ENCODE results near the gene SLC9A3. TPM values are rescaled to one million over a fixed set of nuclear protein-coding genes. Genes with fewer than 3 reads are reported as not detected.

Gene SLC9A3
- polyA plus RNA-seq, 1 donor: 203 TPM

GRCh38 chr5:545641-546375, 21.6 kb upstream of the SLC9A3 start:
- DNase-seq: no peak
- no CpG with 5 or more reads among the region's 12 CpGs for WGBS (ENCODE audit: insufficient coverage, low lambda C conversion rate)
- H3K36me3 ChIP-seq (ENCODE audit: control insufficient read depth, insufficient read depth, low read length): no peaks in the 10 kb centered on the region
- no peak overlapping the region for H3K4me3 ChIP-seq (ENCODE audit: low read length)
- peaks cover 51% of the 10 kb centered on the region for H3K4me1 ChIP-seq (ENCODE audit: control insufficient read depth, insufficient read depth, low read length)
- peaks cover 4% of the 10 kb centered on the region for H3K9me3 ChIP-seq (ENCODE audit: control insufficient read depth, low read depth, low read length)
- H3K27ac ChIP-seq (ENCODE audit: low read length): peak overlapping the region; percentile 95
- no peaks in the 10 kb centered on the region for H3K27me3 ChIP-seq (ENCODE audit: control insufficient read depth, insufficient read depth, low read length)

- H3K36me3 ChIP-seq (ENCODE audit: control insufficient read depth, insufficient read depth, low read length): no peaks in the 10 kb centered on the region
- no peak overlapping the region for H3K27ac ChIP-seq (ENCODE audit: low read length)
- H3K27me3 ChIP-seq (ENCODE audit: control insufficient read depth, insufficient read depth, low read length): peaks cover 3% of the 10 kb centered on the region
- no peak overlapping the region for H3K4me3 ChIP-seq (ENCODE audit: low read length)
- no peak for DNase-seq
- no CpG with 5 or more reads among the region's 9 CpGs for WGBS (ENCODE audit: insufficient coverage, low lambda C conversion rate)
- peaks cover 56% of the 10 kb centered on the region for H3K4me1 ChIP-seq (ENCODE audit: control insufficient read depth, insufficient read depth, low read length)
- peaks cover 4% of the 10 kb centered on the region for H3K9me3 ChIP-seq (ENCODE audit: control insufficient read depth, low read depth, low read length)
Observed at GRCh38 chr5:544675-545355, 20.6 kb upstream of the SLC9A3 start.

DNA sequence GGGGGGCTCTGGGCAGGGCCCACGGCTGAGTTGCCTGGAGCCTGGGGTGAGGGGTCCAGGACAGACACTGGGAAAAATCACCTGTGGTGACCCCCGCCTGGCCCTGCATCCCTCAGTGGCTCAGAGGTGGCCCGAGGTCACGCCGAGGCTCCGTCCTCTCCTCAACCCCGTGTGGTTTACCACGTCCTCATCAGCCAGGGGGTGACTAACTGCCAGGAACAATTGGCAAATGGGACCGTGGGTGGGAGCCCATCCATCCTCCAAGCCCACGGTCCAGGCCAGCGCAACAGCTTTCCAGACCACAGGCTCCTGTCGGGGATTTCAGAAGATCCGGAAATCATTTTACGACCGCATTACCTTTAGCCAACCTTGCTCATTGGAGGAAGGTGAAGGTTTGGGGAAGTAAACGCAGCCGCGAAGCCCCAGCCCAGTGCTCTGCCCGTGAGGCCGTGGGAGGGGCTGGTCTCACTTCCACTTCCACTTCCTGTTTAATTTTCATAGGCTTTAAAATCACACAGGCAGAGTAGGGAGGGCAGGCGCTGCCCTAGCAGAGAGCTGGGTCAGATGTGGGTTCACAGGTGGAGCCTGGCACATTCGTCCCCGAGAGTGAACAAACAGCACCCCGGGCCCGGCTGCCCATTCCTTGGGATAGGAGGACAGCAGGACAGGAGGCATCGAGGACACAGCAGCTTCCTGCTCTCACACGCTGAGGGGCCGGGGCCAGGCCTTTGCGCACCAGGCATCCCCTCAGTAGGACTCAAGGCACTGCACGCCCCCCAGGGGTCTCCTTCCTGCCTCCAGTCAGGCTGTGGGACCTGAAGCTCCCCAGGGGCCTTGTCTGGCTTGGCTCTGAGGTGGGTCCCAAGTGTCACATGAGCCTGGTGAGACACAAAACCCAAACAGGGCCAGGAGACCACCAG, 19.8 kb upstream of the SLC9A3 start:
- no peak overlapping the region for H3K27ac ChIP-seq (ENCODE audit: low read length)
- H3K4me1 ChIP-seq (ENCODE audit: control insufficient read depth, insufficient read depth, low read length): peaks cover 62% of the 10 kb centered on the region
- WGBS (ENCODE audit: insufficient coverage, low lambda C conversion rate): no CpG with 5 or more reads among the region's 30 CpGs
- no peaks in the 10 kb centered on the region for H3K36me3 ChIP-seq (ENCODE audit: control insufficient read depth, insufficient read depth, low read length)
- no peak for DNase-seq
- no peak overlapping the region for H3K4me3 ChIP-seq (ENCODE audit: low read length)
- peaks cover 4% of the 10 kb centered on the region for H3K9me3 ChIP-seq (ENCODE audit: control insufficient read depth, low read depth, low read length)
- peaks cover 11% of the 10 kb centered on the region for H3K27me3 ChIP-seq (ENCODE audit: control insufficient read depth, insufficient read depth, low read length)

GRCh38 chr5:543351-543750, 19.1 kb upstream of the SLC9A3 start:
- no CpG with 5 or more reads among the region's 5 CpGs for WGBS (ENCODE audit: insufficient coverage, low lambda C conversion rate)
- Histone ChIP-seq H3K9me3 (ENCODE audit: control insufficient read depth, low read depth, low read length) (peaks cover 4% of the 10 kb centered on the region), H3K4me3 (ENCODE audit: low read length) (no peak overlapping the region), H3K27ac (ENCODE audit: low read length) (no peak overlapping the region), H3K36me3 (ENCODE audit: control insufficient read depth, insufficient read depth, low read length) (no peaks in the 10 kb centered on the region), H3K4me1 (ENCODE audit: control insufficient read depth, insufficient read depth, low read length) (peaks cover 58% of the 10 kb centered on the region), H3K27me3 (ENCODE audit: control insufficient read depth, insufficient read depth, low read length) (peaks cover 12% of the 10 kb centered on the region)
- DNase-seq: no peak

GRCh38 chr5:542319-543311, 18.4 kb upstream of the SLC9A3 start:
- Histone ChIP-seq H3K4me1 (ENCODE audit: control insufficient read depth, insufficient read depth, low read length) (peaks cover 51% of the 10 kb centered on the region), H3K27ac (ENCODE audit: low read length) (no peak overlapping the region), H3K27me3 (ENCODE audit: control insufficient read depth, insufficient read depth, low read length) (peaks cover 12% of the 10 kb centered on the region), H3K36me3 (ENCODE audit: control insufficient read depth, insufficient read depth, low read length) (no peaks in the 10 kb centered on the region), H3K4me3 (ENCODE audit: low read length) (no peak overlapping the region), H3K9me3 (ENCODE audit: control insufficient read depth, low read depth, low read length) (peaks cover 4% of the 10 kb centered on the region)
- no peak for DNase-seq
- 100% methylated on average over 1 of the region's 32 CpGs for WGBS (ENCODE audit: insufficient coverage, low lambda C conversion rate)

- peaks cover 12% of the 10 kb centered on the region for H3K27me3 ChIP-seq (ENCODE audit: control insufficient read depth, insufficient read depth, low read length)
- WGBS (ENCODE audit: insufficient coverage, low lambda C conversion rate): 100% methylated on average over 5 of the region's 24 CpGs
- H3K27ac ChIP-seq (ENCODE audit: low read length): no peak overlapping the region
- H3K9me3 ChIP-seq (ENCODE audit: control insufficient read depth, low read depth, low read length): peaks cover 4% of the 10 kb centered on the region
- no peak overlapping the region for H3K4me3 ChIP-seq (ENCODE audit: low read length)
- DNase-seq: no peak
- peaks cover 42% of the 10 kb centered on the region for H3K4me1 ChIP-seq (ENCODE audit: control insufficient read depth, insufficient read depth, low read length)
- no peaks in the 10 kb centered on the region for H3K36me3 ChIP-seq (ENCODE audit: control insufficient read depth, insufficient read depth, low read length)
Observed at GRCh38 chr5:541539-542318, 17.5 kb upstream of the SLC9A3 start.

DNA sequence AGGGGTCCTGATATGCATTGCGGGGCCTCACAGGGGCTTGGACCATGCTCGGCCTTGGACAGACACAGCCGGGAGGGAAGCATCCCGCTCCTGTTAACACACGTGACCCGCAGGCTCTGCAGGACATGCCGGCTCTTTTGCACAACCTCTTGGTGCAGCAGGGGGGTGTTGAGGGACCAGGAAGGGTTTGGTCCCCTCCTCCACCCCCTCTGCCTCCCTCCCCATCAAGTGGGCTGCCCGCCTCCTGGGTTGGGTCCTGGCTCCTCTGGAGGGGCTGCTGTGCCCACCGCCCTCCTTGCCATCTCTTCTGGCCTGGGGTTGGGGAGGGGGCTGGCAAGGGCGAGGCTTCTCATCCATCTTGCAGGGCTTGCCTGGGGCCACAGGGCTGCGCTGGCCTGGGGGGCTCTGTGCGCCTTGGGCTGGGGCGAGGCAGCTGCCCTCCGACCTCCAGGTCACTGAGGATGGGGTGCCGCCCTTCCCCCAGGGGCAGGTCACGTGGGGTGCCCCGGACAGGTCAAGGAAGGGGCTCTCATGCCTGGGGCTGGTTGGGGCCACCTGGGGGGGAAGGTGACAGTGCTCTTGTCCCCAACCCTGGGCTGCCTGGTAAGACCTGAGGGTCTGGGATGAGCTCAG, 16.8 kb upstream of the SLC9A3 start:
- WGBS (ENCODE audit: insufficient coverage, low lambda C conversion rate): no CpG with 5 or more reads among the region's 17 CpGs
- no peaks in the 10 kb centered on the region for H3K36me3 ChIP-seq (ENCODE audit: control insufficient read depth, insufficient read depth, low read length)
- H3K27me3 ChIP-seq (ENCODE audit: control insufficient read depth, insufficient read depth, low read length): peaks cover 12% of the 10 kb centered on the region
- H3K4me1 ChIP-seq (ENCODE audit: control insufficient read depth, insufficient read depth, low read length): peaks cover 36% of the 10 kb centered on the region
- DNase-seq: peak; percentile 31 to 61
- H3K27ac ChIP-seq (ENCODE audit: low read length): no peak overlapping the region
- H3K9me3 ChIP-seq (ENCODE audit: control insufficient read depth, low read depth, low read length): peaks cover 4% of the 10 kb centered on the region
- no peak overlapping the region for H3K4me3 ChIP-seq (ENCODE audit: low read length)

DNA sequence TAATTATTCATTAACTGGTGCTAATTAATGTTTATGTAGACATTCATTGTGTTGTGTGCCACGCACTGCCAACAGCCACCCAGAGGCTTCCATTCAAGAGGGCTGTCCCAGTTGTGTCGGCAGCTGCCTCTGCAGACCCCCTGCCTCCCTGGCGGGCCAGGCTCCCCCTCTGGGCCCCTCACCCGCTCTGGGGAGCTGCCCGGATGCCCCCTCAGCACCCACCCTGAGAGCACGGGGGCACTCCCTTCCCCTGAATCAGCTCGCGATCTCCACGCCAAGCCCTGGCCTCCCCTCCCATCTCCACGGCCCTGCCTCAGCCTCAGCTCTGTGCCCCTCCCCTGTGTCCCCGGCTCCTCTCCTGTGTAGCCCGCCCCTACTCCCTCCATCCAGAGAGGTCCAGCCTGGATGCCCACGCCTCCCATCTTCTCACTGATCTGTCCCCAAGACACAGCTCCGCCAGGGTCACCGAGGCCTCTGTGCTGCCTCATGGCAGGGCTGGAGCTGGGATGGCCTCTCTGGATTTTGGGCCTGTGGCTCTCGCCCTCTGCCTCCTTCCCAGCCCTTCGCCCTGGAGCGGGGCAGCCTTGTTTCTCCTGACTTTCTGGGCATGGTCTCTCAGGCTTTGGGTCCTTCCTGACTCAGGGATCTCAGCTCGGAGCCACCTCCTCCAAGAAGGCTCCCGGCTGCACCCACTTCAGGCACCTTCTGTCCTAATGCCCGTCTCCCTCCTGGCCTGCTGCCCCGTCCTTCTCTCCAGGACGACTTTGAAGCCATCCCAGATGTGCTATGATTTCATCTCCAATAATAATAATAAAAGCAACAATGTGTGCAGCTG, 16.0 kb upstream of the SLC9A3 start:
- DNase-seq: no peak

More for the DNA sequence above, 16.0 kb upstream of the SLC9A3 start:
- no CpG with 5 or more reads among the region's 23 CpGs for WGBS (ENCODE audit: insufficient coverage, low lambda C conversion rate)
- no peak overlapping the region for H3K27ac ChIP-seq (ENCODE audit: low read length)
- no peak overlapping the region for H3K4me3 ChIP-seq (ENCODE audit: low read length)
- H3K4me1 ChIP-seq (ENCODE audit: control insufficient read depth, insufficient read depth, low read length): peaks cover 29% of the 10 kb centered on the region
- H3K27me3 ChIP-seq (ENCODE audit: control insufficient read depth, insufficient read depth, low read length): peaks cover 12% of the 10 kb centered on the region
- H3K9me3 ChIP-seq (ENCODE audit: control insufficient read depth, low read depth, low read length): peaks cover 4% of the 10 kb centered on the region
- no peaks in the 10 kb centered on the region for H3K36me3 ChIP-seq (ENCODE audit: control insufficient read depth, insufficient read depth, low read length)
